HepG2 (cell line): ENCODE data around the gene METRN. TPM values are rescaled to one million over a fixed set of nuclear protein-coding genes. Genes with fewer than 3 reads are reported as not detected.

Experiments
- GABPA ChIP-seq, 2 experiments: IDR thresholded peaks; 2 replicates each; pipeline ENCODE4 v1.6.1; 2011 to 2016; ENCODE audit warnings: low read depth in 2 of 2, low read length in 1 of 2, missing biosample characterization in 1 of 2, missing genetic modification characterization in 1 of 2
- HOXA9 ChIP-seq: sonication (generic); formaldehyde crosslinking; IDR thresholded peaks from 2 replicates; pipeline ENCODE4 v1.8.1; 2022; ENCODE audit warnings: missing genetic modification reagents, mild to moderate bottlenecking, moderate library complexity, borderline replicate concordance
- ISX ChIP-seq: sonication (generic); formaldehyde crosslinking; conservative IDR thresholded peaks from 2 replicates; pipeline ENCODE4 v1.5.0; 2020; ENCODE audit warnings: missing genetic modification reagents
- MEIS1 ChIP-seq: sonication (generic); formaldehyde crosslinking; IDR thresholded peaks from 2 replicates; pipeline ENCODE4 v1.9.0; 2021; ENCODE audit warnings: mild to moderate bottlenecking, missing genetic modification reagents, moderate library complexity, borderline replicate concordance
- NCOA1 ChIP-seq: sonication (generic); formaldehyde crosslinking; IDR thresholded peaks from 2 replicates; pipeline ENCODE4 v1.9.0; 2021; ENCODE audit warnings: missing genetic modification reagents
- PLRG1 ChIP-seq: fragments of 450-650 bp; conservative IDR thresholded peaks from 2 replicates; pipeline ENCODE4 v1.6.1; 2016
- RELA ChIP-seq: sonication (generic); formaldehyde crosslinking; IDR thresholded peaks from 2 replicates; pipeline ENCODE4 v1.4.0; 2020; ENCODE audit warnings: missing genetic modification reagents
- REPIN1 ChIP-seq: sonication (generic); formaldehyde crosslinking; IDR thresholded peaks from 2 replicates; pipeline ENCODE4 v1.8.0; 2022; ENCODE audit warnings: missing genetic modification reagents, low read depth, mild to moderate bottlenecking, borderline replicate concordance
- ZFP36L2 ChIP-seq: sonication (generic); formaldehyde crosslinking; IDR thresholded peaks from 2 replicates; pipeline ENCODE4 v1.4.0; 2020; ENCODE audit warnings: missing genetic modification reagents
- ZFP41 ChIP-seq: sonication (generic); formaldehyde crosslinking; IDR thresholded peaks from 2 replicates; pipeline ENCODE4 v1.4.0; 2020; ENCODE audit warnings: mild to moderate bottlenecking, missing genetic modification reagents, borderline replicate concordance
- ZNF670 ChIP-seq: sonication (generic); formaldehyde crosslinking; IDR thresholded peaks from 2 replicates; pipeline ENCODE4 v1.8.0; 2022; ENCODE audit warnings: mild to moderate bottlenecking, missing genetic modification reagents, borderline replicate concordance
- polyA plus RNA-seq, 8 experiments: library from polyadenylated mRNA; depleted of rRNA in 3 of 8; stranded (reverse) in 7 of 8; unstranded in 1 of 8; fragments of >200 nt; fragmentation: Illumina TruSeq in 4 of 8; extraction: Trizol in 4 of 8; gene quantifications; 2 replicates each; pipeline versions ENCODE4 v1.2.1 to v1.2.3, GENCODE V29; 2011 to 2016; ENCODE audit warnings: low read depth in 4 of 8, missing spikeins in 1 of 8, mixed read lengths in 1 of 8; ENCODE audit not compliant: insufficient read depth in 1 of 8
- total RNA-seq, 5 experiments: library from RNA; depleted of rRNA; stranded (reverse); fragments of >200 nt; fragmentation: Illumina TruSeq; extraction: Trizol; gene quantifications; 2 replicates each; pipeline ENCODE4 v1.2.3, GENCODE V29; 2016; ENCODE audit warnings: low read depth in 1 of 5
- TF ChIP-seq, protein P1 (sequence below): sonication (generic); formaldehyde crosslinking; IDR thresholded peaks from 2 replicates; pipeline ENCODE4 v1.4.0; 2020; ENCODE audit warnings: mild to moderate bottlenecking, missing genetic modification reagents
- TF ChIP-seq, protein P2 (sequence below): sonication (generic); formaldehyde crosslinking; IDR thresholded peaks from 2 replicates; pipeline ENCODE4 v1.4.0; 2020; ENCODE audit warnings: missing genetic modification reagents, mild to moderate bottlenecking, borderline replicate concordance
- TF ChIP-seq, protein P3 (sequence below): fragments of 450-650 bp; IDR thresholded peaks from 2 replicates; pipeline ENCODE4 v1.6.1; 2017; ENCODE audit warnings: mild to moderate bottlenecking
- TF ChIP-seq, protein P4 (sequence below): conservative IDR thresholded peaks from 2 replicates; pipeline ENCODE4 v1.6.1; 2018; ENCODE audit warnings: missing genetic modification reagents
- TF ChIP-seq, protein P5 (sequence below): sonication (generic); formaldehyde crosslinking; IDR thresholded peaks from 2 replicates; pipeline ENCODE4 v1.8.0; 2023; ENCODE audit warnings: mild to moderate bottlenecking, missing genetic modification reagents
- TF ChIP-seq, protein P6 (sequence below): sonication (generic); formaldehyde crosslinking; IDR thresholded peaks from 2 replicates; pipeline ENCODE4 v1.4.0; 2020; ENCODE audit warnings: mild to moderate bottlenecking, missing genetic modification reagents

The METRN gene
- total and polyA plus RNA-seq, 2 of the 13 experiments (the other 11 are each of a cell fraction or from before 2014, with no cell fraction given): 25.5 to 46.1 TPM

DNA sequence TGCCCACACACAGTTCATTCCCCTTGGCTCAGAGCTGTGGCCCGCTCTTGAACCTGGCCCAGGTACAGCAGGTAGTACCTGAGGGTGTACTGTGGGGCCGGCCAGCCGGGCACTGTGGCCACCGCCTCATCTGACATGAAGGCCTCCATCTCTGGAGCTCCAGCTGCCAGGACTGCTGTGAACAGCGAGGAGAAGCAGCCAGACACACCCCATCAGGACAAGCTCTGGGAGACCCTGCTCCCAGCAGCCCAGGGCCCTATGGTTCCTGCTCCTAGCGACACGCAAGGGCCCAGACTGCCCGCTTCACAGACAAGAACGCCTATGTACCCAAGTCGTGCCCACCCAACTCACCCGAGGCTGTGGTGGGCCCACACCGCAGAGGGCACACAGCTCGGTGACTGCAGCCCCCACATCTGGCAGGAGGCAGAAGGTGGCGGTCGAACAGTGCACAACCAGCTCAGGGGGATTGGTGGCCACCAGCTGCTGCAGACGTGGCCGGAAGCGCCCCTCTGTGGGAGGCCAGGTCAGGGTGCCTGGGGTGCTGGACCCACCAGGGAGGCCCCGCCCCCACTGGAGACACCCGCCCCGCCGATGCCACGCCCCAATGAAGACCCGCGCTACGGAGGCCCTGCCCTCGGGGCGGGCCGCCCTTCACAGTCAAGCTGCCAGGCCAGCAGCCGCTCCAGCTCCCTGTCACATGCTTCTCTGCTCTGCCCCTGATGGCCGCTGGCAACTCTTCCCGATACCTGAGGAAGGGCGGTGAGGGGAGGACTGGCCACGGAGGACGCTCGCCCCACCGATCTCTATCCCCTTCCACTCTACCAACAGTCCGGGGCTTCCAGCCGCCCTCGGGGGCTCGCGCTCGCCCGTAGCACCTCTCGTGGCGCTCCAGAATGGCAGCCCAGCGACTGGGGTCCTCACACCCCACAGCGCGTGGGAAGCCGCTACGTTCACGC, 35.8 kb upstream of the METRN start (continued):
- TF ChIP-seq, protein P1, sequence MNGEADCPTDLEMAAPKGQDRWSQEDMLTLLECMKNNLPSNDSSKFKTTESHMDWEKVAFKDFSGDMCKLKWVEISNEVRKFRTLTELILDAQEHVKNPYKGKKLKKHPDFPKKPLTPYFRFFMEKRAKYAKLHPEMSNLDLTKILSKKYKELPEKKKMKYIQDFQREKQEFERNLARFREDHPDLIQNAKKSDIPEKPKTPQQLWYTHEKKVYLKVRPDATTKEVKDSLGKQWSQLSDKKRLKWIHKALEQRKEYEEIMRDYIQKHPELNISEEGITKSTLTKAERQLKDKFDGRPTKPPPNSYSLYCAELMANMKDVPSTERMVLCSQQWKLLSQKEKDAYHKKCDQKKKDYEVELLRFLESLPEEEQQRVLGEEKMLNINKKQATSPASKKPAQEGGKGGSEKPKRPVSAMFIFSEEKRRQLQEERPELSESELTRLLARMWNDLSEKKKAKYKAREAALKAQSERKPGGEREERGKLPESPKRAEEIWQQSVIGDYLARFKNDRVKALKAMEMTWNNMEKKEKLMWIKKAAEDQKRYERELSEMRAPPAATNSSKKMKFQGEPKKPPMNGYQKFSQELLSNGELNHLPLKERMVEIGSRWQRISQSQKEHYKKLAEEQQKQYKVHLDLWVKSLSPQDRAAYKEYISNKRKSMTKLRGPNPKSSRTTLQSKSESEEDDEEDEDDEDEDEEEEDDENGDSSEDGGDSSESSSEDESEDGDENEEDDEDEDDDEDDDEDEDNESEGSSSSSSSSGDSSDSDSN (CRISPR knock-in tag): peak; percentile 33
- TF ChIP-seq NCOA1 (no peak), ZFP41 (CRISPR knock-in tag) (no peak), REPIN1 (no peak), ZFP36L2 (CRISPR knock-in tag) (no peak), ISX (no peak), GABPA (IDR thresholded peaks at IDR 0.05; ENCODE audit: low read depth, low read length) (0 out of 2 replicates have a peak, but pooled peaks have one; percentile 27), GABPA (CRISPR knock-in tag; IDR thresholded peaks at IDR 0.05; ENCODE audit: low read depth) (peak; percentile 80), ZNF670 (no peak), MEIS1 (CRISPR knock-in tag) (peak; percentile 59; the same call in 1 of the 2 replicates), HOXA9 (CRISPR knock-in tag) (no peak), RELA (CRISPR knock-in tag) (no peak), PLRG1 (no peak)
- TF ChIP-seq, protein P2, sequence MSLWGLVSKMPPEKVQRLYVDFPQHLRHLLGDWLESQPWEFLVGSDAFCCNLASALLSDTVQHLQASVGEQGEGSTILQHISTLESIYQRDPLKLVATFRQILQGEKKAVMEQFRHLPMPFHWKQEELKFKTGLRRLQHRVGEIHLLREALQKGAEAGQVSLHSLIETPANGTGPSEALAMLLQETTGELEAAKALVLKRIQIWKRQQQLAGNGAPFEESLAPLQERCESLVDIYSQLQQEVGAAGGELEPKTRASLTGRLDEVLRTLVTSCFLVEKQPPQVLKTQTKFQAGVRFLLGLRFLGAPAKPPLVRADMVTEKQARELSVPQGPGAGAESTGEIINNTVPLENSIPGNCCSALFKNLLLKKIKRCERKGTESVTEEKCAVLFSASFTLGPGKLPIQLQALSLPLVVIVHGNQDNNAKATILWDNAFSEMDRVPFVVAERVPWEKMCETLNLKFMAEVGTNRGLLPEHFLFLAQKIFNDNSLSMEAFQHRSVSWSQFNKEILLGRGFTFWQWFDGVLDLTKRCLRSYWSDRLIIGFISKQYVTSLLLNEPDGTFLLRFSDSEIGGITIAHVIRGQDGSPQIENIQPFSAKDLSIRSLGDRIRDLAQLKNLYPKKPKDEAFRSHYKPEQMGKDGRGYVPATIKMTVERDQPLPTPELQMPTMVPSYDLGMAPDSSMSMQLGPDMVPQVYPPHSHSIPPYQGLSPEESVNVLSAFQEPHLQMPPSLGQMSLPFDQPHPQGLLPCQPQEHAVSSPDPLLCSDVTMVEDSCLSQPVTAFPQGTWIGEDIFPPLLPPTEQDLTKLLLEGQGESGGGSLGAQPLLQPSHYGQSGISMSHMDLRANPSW (CRISPR knock-in tag): no peak
- TF ChIP-seq, protein P3, sequence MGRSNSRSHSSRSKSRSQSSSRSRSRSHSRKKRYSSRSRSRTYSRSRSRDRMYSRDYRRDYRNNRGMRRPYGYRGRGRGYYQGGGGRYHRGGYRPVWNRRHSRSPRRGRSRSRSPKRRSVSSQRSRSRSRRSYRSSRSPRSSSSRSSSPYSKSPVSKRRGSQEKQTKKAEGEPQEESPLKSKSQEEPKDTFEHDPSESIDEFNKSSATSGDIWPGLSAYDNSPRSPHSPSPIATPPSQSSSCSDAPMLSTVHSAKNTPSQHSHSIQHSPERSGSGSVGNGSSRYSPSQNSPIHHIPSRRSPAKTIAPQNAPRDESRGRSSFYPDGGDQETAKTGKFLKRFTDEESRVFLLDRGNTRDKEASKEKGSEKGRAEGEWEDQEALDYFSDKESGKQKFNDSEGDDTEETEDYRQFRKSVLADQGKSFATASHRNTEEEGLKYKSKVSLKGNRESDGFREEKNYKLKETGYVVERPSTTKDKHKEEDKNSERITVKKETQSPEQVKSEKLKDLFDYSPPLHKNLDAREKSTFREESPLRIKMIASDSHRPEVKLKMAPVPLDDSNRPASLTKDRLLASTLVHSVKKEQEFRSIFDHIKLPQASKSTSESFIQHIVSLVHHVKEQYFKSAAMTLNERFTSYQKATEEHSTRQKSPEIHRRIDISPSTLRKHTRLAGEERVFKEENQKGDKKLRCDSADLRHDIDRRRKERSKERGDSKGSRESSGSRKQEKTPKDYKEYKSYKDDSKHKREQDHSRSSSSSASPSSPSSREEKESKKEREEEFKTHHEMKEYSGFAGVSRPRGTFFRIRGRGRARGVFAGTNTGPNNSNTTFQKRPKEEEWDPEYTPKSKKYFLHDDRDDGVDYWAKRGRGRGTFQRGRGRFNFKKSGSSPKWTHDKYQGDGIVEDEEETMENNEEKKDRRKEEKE: no peak
- TF ChIP-seq, protein P4, sequence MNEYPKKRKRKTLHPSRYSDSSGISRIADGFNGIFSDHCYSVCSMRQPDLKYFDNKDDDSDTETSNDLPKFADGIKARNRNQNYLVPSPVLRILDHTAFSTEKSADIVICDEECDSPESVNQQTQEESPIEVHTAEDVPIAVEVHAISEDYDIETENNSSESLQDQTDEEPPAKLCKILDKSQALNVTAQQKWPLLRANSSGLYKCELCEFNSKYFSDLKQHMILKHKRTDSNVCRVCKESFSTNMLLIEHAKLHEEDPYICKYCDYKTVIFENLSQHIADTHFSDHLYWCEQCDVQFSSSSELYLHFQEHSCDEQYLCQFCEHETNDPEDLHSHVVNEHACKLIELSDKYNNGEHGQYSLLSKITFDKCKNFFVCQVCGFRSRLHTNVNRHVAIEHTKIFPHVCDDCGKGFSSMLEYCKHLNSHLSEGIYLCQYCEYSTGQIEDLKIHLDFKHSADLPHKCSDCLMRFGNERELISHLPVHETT (CRISPR knock-in tag): no peak
- TF ChIP-seq, protein P5, sequence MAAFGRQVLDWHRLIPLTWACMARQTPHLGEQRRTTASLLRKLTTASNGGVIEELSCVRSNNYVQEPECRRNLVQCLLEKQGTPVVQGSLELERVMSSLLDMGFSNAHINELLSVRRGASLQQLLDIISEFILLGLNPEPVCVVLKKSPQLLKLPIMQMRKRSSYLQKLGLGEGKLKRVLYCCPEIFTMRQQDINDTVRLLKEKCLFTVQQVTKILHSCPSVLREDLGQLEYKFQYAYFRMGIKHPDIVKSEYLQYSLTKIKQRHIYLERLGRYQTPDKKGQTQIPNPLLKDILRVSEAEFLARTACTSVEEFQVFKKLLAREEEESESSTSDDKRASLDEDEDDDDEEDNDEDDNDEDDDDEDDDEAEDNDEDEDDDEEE (CRISPR knock-in tag): no peak; the same call in 1 of the 2 replicates
- TF ChIP-seq, protein P6, sequence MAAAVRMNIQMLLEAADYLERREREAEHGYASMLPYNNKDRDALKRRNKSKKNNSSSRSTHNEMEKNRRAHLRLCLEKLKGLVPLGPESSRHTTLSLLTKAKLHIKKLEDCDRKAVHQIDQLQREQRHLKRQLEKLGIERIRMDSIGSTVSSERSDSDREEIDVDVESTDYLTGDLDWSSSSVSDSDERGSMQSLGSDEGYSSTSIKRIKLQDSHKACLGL (CRISPR knock-in tag): no peak
